Neural cell (in vitro differentiated cells): ENCODE measurements around the gene TBX5. TPM values are rescaled to one million over a fixed set of nuclear protein-coding genes. Genes with fewer than 3 reads are reported as not detected.

ENCODE experiments used
- H2AFZ ChIP-seq: fragments of 200-600, 300-800 bp; sonication (generic), shearing (Covaris generic); 2 replicates; pipeline ENCODE4 v1.6.0; 2014; ENCODE audit warnings: low read depth, mild to moderate bottlenecking, antibody characterized with exemption, low read length, moderate library complexity
- H3F3A ChIP-seq: fragments of 200-600 bp; shearing (Covaris generic); 2 replicates; pipeline ENCODE4 v1.6.1; 2016; ENCODE audit warnings: mild to moderate bottlenecking, moderate library complexity, mixed read lengths, antibody characterized with exemption, low read length; ENCODE audit not compliant: insufficient read depth, poor library complexity, severe bottlenecking
- H3K27ac ChIP-seq: fragments of 200-600, 300-800 bp; sonication (generic), shearing (Covaris generic); 2 replicates; pipeline ENCODE4 v1.5.1; 2014; ENCODE audit warnings: mild to moderate bottlenecking, low read length, moderate library complexity
- H3K27me3 ChIP-seq: fragments of 300-800, 200-600 bp; sonication (generic), shearing (Covaris generic); 2 replicates; pipeline ENCODE4 v1.6.0; 2014; ENCODE audit warnings: mild to moderate bottlenecking, low read depth, low read length, moderate library complexity; ENCODE audit not compliant: insufficient read depth
- H3K36me3 ChIP-seq: fragments of 300-800, 200-600 bp; sonication (generic), shearing (Covaris generic); 2 replicates; pipeline ENCODE4 v1.5.1; 2014; ENCODE audit warnings: mild to moderate bottlenecking, antibody characterized with exemption, low read length, moderate library complexity; ENCODE audit not compliant: insufficient read depth
- H3K4me2 ChIP-seq: fragments of 300-800, 200-600 bp; sonication (generic), shearing (Covaris generic); 2 replicates; pipeline ENCODE4 v1.6.0; 2014; ENCODE audit warnings: mild to moderate bottlenecking, low read length
- H3K4me3 ChIP-seq: fragments of 300-800, 200-600 bp; sonication (generic), shearing (Covaris generic); 2 replicates; pipeline ENCODE4 v1.5.1; 2014; ENCODE audit warnings: mild to moderate bottlenecking, low read length, moderate library complexity
- H3K79me2 ChIP-seq: fragments of 200-600 bp; shearing (Covaris generic); replicated peaks from 2 replicates; pipeline ENCODE4 v1.6.0; 2014; ENCODE audit warnings: mild to moderate bottlenecking, low read length, moderate library complexity; ENCODE audit not compliant: insufficient read depth
- H3K9ac ChIP-seq: fragments of 300-800, 200-600 bp; sonication (generic), shearing (Covaris generic); 2 replicates; pipeline ENCODE4 v1.6.1; 2016; ENCODE audit warnings: mild to moderate bottlenecking, low read length, mixed read lengths
- H3K9me2 ChIP-seq: fragments of 200-600 bp; shearing (Covaris generic); 2 replicates; pipeline ENCODE4 v1.6.1; 2016; ENCODE audit warnings: mild to moderate bottlenecking, low read length, mixed read lengths; ENCODE audit not compliant: insufficient read depth
- H3K9me3 ChIP-seq: fragments of 200-600, 300-800 bp; sonication (generic), shearing (Covaris generic); 2 replicates; pipeline ENCODE4 v1.6.1; 2016; ENCODE audit warnings: mild to moderate bottlenecking, mixed run types, low read length, moderate library complexity, mixed read lengths
- H4K20me1 ChIP-seq: fragments of 200-600 bp; shearing (Covaris generic); 2 replicates; pipeline ENCODE4 v1.6.1; 2016; ENCODE audit warnings: mild to moderate bottlenecking, mixed run types; ENCODE audit not compliant: insufficient read depth
- CTCF ChIP-seq: fragments of 450-650 bp; IDR thresholded peaks from 2 replicates; pipeline ENCODE4 v1.5.1; 2014; ENCODE audit warnings: antibody characterized with exemption, mild to moderate bottlenecking, moderate library complexity; ENCODE audit not compliant: poor library complexity, severe bottlenecking
- EP300 ChIP-seq: fragments of 450-650 bp; conservative IDR thresholded peaks from 2 replicates; pipeline ENCODE4 v1.6.1; 2014; ENCODE audit warnings: antibody characterized with exemption, mild to moderate bottlenecking, moderate library complexity; ENCODE audit not compliant: poor library complexity, severe bottlenecking
- EZH2 ChIP-seq: fragments of 200-600, 300-800 bp; shearing (Covaris generic), sonication (generic); IDR thresholded peaks from 2 replicates; pipeline ENCODE4 v1.6.1; 2014; ENCODE audit warnings: antibody characterized with exemption, low read length, borderline replicate concordance, mild to moderate bottlenecking; ENCODE audit not compliant: insufficient read depth, poor library complexity, severe bottlenecking
- MXI1 ChIP-seq: fragments of 450-650 bp; conservative IDR thresholded peaks from 2 replicates; pipeline ENCODE4 v1.6.1; 2014; ENCODE audit warnings: antibody characterized with exemption, mild to moderate bottlenecking; ENCODE audit not compliant: poor library complexity, severe bottlenecking
- POLR2AphosphoS5 ChIP-seq: IDR thresholded peaks from 2 replicates; pipeline ENCODE4 v1.6.1; 2012
- REST ChIP-seq: IDR thresholded peaks from 2 replicates; pipeline ENCODE4 v1.6.1; 2012; ENCODE audit warnings: borderline replicate concordance
- SMC3 ChIP-seq: fragments of 450-650 bp; conservative IDR thresholded peaks from 2 replicates; pipeline ENCODE4 v1.6.1; 2014; ENCODE audit warnings: antibody characterized with exemption, mild to moderate bottlenecking, moderate library complexity; ENCODE audit not compliant: poor library complexity
- TAF1 ChIP-seq: IDR thresholded peaks from 2 replicates; pipeline ENCODE4 v1.6.1; 2012; ENCODE audit warnings: low read depth
- polyA plus RNA-seq: library from polyadenylated mRNA; depleted of rRNA; stranded (reverse); fragments of >200 nt; gene quantifications from 2 replicates; pipeline ENCODE4 v1.2.3, GENCODE V29; 2014

Gene TBX5
- polyA plus RNA-seq, 1 donor from 2014 or later = not detected

DNA sequence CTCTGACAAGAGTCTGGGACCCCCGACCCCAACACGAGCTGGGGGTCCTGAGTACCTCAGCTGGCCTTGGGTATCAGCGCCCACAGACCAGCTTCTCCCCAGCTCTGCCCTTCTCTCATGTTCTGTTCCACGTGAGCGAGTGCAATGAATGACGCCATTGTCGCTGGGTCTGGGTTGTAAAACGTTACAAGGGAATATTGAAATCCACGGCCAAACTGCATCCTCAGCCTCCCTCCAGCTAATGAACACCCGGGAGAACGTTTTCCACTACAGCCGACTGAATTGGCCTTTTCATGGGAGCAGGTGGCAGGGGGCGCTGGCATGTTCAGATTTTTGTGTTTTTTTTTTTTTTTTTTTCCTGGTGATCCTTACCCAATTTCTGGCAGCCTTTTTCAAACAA lies 34.7 kb downstream of the TBX5 start:
- Histone ChIP-seq H3K9ac (no peak overlapping the region), H3K79me2 (no peaks in the 10 kb centered on the region), H3K27ac (no peak overlapping the region), H3K36me3 (no peaks in the 10 kb centered on the region), H3K9me3 (no peaks in the 10 kb centered on the region), H3F3A (no peaks in the 10 kb centered on the region), H3K27me3 (no peaks in the 10 kb centered on the region), H3K4me2 (no peak overlapping the region), H3K4me3 (no peak overlapping the region), H2AFZ (no peak overlapping the region), H4K20me1 (no peaks in the 10 kb centered on the region), H3K9me2 (no peaks in the 10 kb centered on the region)
- no peak for TF ChIP-seq EZH2
- TF ChIP-seq TAF1 = no peak

DNA sequence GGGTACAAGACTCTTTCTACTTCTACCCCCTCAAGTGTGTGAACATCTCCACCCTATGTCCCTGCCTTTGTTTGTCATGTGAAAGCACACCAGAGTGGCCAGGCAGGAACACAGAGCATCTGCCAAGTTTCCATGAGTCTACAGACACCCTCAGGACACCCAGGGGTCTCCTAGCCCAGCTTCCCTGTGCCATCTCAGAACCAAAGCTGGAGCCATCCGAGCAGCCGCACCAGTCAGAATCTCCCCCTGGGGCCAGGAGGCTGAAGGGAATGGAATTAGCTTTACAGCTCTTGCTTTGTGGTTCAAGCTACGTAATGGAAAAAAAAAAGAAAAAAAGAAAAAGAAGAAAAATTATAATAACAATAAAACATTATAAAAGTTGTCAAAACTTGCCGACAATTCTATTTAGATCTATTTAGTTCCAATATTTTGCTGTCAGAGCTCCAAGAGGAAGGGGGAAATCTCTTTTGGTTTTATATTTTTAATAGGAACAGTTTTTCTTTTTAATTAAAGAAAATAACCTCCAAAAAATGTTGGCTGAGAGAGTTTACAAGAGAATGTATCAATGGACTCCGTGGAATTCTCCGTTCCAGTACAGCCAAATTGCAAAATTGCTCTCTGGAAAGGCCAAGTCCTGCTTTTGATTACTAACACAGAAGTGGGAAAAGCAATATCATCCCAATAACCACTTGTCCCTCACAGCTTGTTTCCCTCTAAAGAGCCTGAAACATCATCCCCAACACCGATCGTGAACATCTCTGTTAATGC lies 37.1 kb downstream of the TBX5 start:
- H3K27ac ChIP-seq = no peak overlapping the region
- H4K20me1 ChIP-seq = no peaks in the 10 kb centered on the region

GRCh38 chr12:114361992-114362391 lies 44.0 kb downstream of the TBX5 start:
- Histone ChIP-seq H3K4me3 (no peak overlapping the region), H3K27ac (no peak overlapping the region), H3K9me2 (no peaks in the 10 kb centered on the region), H3K9me3 (no peaks in the 10 kb centered on the region), H4K20me1 (no peaks in the 10 kb centered on the region), H3K9ac (no peak overlapping the region), H3F3A (no peaks in the 10 kb centered on the region), H3K4me2 (no peak overlapping the region), H2AFZ (no peak overlapping the region), H3K27me3 (no peaks in the 10 kb centered on the region), H3K79me2 (no peaks in the 10 kb centered on the region), H3K36me3 (no peaks in the 10 kb centered on the region)
- TF ChIP-seq CTCF (no peak), EZH2 (no peak), REST (no peak), TAF1 (no peak), SMC3 (no peak), POLR2AphosphoS5 (no peak), EP300 (no peak)

More for the DNA sequence above, 37.1 kb downstream of the TBX5 start:
- no peaks in the 10 kb centered on the region for H3K9me2 ChIP-seq
- no peak for TF ChIP-seq POLR2AphosphoS5
- no peak for TF ChIP-seq EZH2
- TF ChIP-seq REST = no peak
- no peak for TF ChIP-seq EP300
- no peak for TF ChIP-seq MXI1
- no peak overlapping the region for H3K9ac ChIP-seq
- no peaks in the 10 kb centered on the region for H3F3A ChIP-seq
- no peaks in the 10 kb centered on the region for H3K79me2 ChIP-seq
- H3K4me2 ChIP-seq = no peak overlapping the region
- H3K27me3 ChIP-seq = no peaks in the 10 kb centered on the region
- H3K36me3 ChIP-seq = no peaks in the 10 kb centered on the region
- no peak overlapping the region for H3K4me3 ChIP-seq
- H3K9me3 ChIP-seq = no peaks in the 10 kb centered on the region
- H2AFZ ChIP-seq = no peak overlapping the region
